HG02981 (cell line): ENCODE results near the gene UAP1L1.

Experiments
- ATAC-seq: cut with Tn5 transposase; IDR thresholded peaks from one replicate; pipeline ENCODE4 v1.9.1; 2021; ENCODE audit warnings: mild to moderate bottlenecking, moderate library complexity; ENCODE audit not compliant: unreplicated experiment

Gene UAP1L1

GRCh38 chr9:137041124-137041523 lies 36.2 kb upstream of the UAP1L1 start:
- ATAC-seq, result no peak

GRCh38 chr9:137042751-137043727 lies 34.3 kb upstream of the UAP1L1 start:
- no peak for ATAC-seq

- no peak for ATAC-seq
These were observed 33.3 kb upstream of the UAP1L1 start for GRCh38 chr9:137044037-137044436.

- ATAC-seq, result no peak
These were observed 32.7 kb upstream of the UAP1L1 start for GRCh38 chr9:137044502-137045177.

GRCh38 chr9:137045294-137046087 lies 31.8 kb upstream of the UAP1L1 start:
- ATAC-seq, result no peak

GRCh38 chr9:137046088-137046787 lies 31.1 kb upstream of the UAP1L1 start, which contains the start of gene NPDC1:
Gene NPDC1, minus strand, starts transcription at chr9:137046177. Its CDS starts 188 bp downstream, at chr9:137045989.
- ATAC-seq, result no peak

GRCh38 chr9:137048655-137049543 lies 28.4 kb upstream of the UAP1L1 start:
- no peak for ATAC-seq

GRCh38 chr9:137049544-137050449 lies 27.5 kb upstream of the UAP1L1 start:
- no peak for ATAC-seq

GRCh38 chr9:137050570-137050969 lies 26.7 kb upstream of the UAP1L1 start:
- no peak for ATAC-seq

GRCh38 chr9:137051145-137051724 lies 26.1 kb upstream of the UAP1L1 start:
- ATAC-seq, result no peak

GRCh38 chr9:137052293-137052692 lies 25.0 kb upstream of the UAP1L1 start:
- no peak for ATAC-seq

GRCh38 chr9:137052998-137053943 lies 24.0 kb upstream of the UAP1L1 start:
- no peak for ATAC-seq

- no peak for ATAC-seq
These were observed 23.1 kb upstream of the UAP1L1 start, which contains the start of gene ENTPD2 for GRCh38 chr9:137053944-137054931. Gene ENTPD2, minus strand, starts transcription at chr9:137054061. Its CDS starts 64 bp downstream, at chr9:137053997.

GRCh38 chr9:137054932-137055384 lies 22.4 kb upstream of the UAP1L1 start:
- ATAC-seq, result no peak
